ENCODE results near the gene CAPZA1.

GRCh38 chr1:112618114-112618720 lies 1.4 kb upstream of the CAPZA1 start:
- no peak for TF ChIP-seq CTCF (conservative IDR thresholded peaks at IDR 0.05)
- no peak for TF ChIP-seq ZFX (IDR thresholded peaks at IDR 0.05)
